ENCODE results near the gene THAP3. TPM values are rescaled to one million over a fixed set of nuclear protein-coding genes. Genes with fewer than 3 reads are reported as not detected.
"Not testable (repeated sequence)": the region's sequence is repeated elsewhere in the genome, so short reads cannot be mapped to it uniquely, and the experiment has no call there.

Gene THAP3
- total RNA-seq, 6 donors from 2014 or later: 7.7 to 26.2 (median 17.3) TPM

- ATAC-seq (ENCODE audit: low FRiP score in 2 of 2): no peak
- Histone ChIP-seq H3K27ac (no peak overlapping the region), H3K36me3 (peaks cover 33 to 79% (median 68%) of the 10 kb centered on the region in 4 donors), H3K4me1 (peaks cover 35 to 66% (median 41%) of the 10 kb centered on the region in 4 donors), H3K27me3 (no peaks in the 10 kb centered on the region), H3K4me3 (no peak overlapping the region), H3K9me3 (no peaks in the 10 kb centered on the region)
- no peak for TF ChIP-seq POLR2A (IDR thresholded peaks at IDR 0.05)
- no peak for TF ChIP-seq CTCF (IDR thresholded peaks at IDR 0.05)
- no peak for TF ChIP-seq EP300 (IDR thresholded peaks at IDR 0.05)
- no peak for TF ChIP-seq POLR2AphosphoS5 (IDR thresholded peaks at IDR 0.05)
- 71 to 72% methylated on average over 7 of the region's 7 CpGs for WGBS, 2 donors
- DNase-seq: no peak
Observed at GRCh38 chr1:6596351-6596750, 28.3 kb upstream of the THAP3 start.

GRCh38 chr1:6596886-6597776 lies 27.5 kb upstream of the THAP3 start:
- H3K36me3 ChIP-seq: peaks cover 33 to 71% (median 63%) of the 10 kb centered on the region in 4 donors
- H3K4me1 ChIP-seq: peaks cover 35 to 60% (median 41%) of the 10 kb centered on the region in 4 donors
- TF ChIP-seq POLR2A (IDR thresholded peaks at IDR 0.05) (no peak), POLR2AphosphoS5 (IDR thresholded peaks at IDR 0.05) (no peak), EP300 (IDR thresholded peaks at IDR 0.05) (no peak), CTCF (IDR thresholded peaks at IDR 0.05) (no peak)
- H3K9me3 ChIP-seq: no peaks in the 10 kb centered on the region
- 88 to 94% methylated on average over 8 to 14 of the region's 15 CpGs for WGBS, 2 donors
- H3K4me3 ChIP-seq: no peak overlapping the region
- no peaks in the 10 kb centered on the region for H3K27me3 ChIP-seq
- ATAC-seq (ENCODE audit: low FRiP score in 2 of 2) (no peak), DNase-seq (peak in 1 of 2 donors; percentile 36)
- H3K27ac ChIP-seq: peak overlapping the region in 1 of 4 donors; percentile 96

GRCh38 chr1:6597777-6598131 lies 26.9 kb upstream of the THAP3 start:
- H3K27me3 ChIP-seq: no peaks in the 10 kb centered on the region
- no peak for DNase-seq
- no peak overlapping the region for H3K4me3 ChIP-seq
- peaks cover 35 to 60% (median 41%) of the 10 kb centered on the region in 4 donors for H3K4me1 ChIP-seq
- TF ChIP-seq EP300 (IDR thresholded peaks at IDR 0.05) (no peak), POLR2AphosphoS5 (IDR thresholded peaks at IDR 0.05) (no peak), CTCF (IDR thresholded peaks at IDR 0.05) (no peak), POLR2A (IDR thresholded peaks at IDR 0.05) (no peak)
- H3K36me3 ChIP-seq: peaks cover 33 to 65% (median 57%) of the 10 kb centered on the region in 4 donors
- no peak for ATAC-seq (ENCODE audit: low FRiP score in 2 of 2)
- H3K9me3 ChIP-seq: no peaks in the 10 kb centered on the region
- WGBS, 2 donors: 95 to 100% methylated on average over 1 to 6 of the region's 6 CpGs
- H3K27ac ChIP-seq: peak overlapping the region in 1 of 4 donors; percentile 96

GRCh38 chr1:6599141-6599975 lies 25.3 kb upstream of the THAP3 start:
- Histone ChIP-seq H3K4me1 (peaks cover 43 to 71% (median 49%) of the 10 kb centered on the region in 4 donors), H3K27me3 (no peaks in the 10 kb centered on the region), H3K36me3 (peaks cover 21 to 49% (median 41%) of the 10 kb centered on the region in 4 donors), H3K27ac (peak overlapping the region; percentile 96 to 100 (median 98)), H3K9me3 (no peaks in the 10 kb centered on the region), H3K4me3 (peak overlapping the region in 3 of 4 donors; percentile 72 to 99 (median 79))
- peak; percentile 69 to 74 for DNase-seq
- no peak for TF ChIP-seq CTCF (IDR thresholded peaks at IDR 0.05)
- no peak for TF ChIP-seq EP300 (IDR thresholded peaks at IDR 0.05)
- peak in 1 of 2 donors; percentile 25 for TF ChIP-seq POLR2AphosphoS5 (IDR thresholded peaks at IDR 0.05)
- TF ChIP-seq POLR2A (IDR thresholded peaks at IDR 0.05): no peak
- 69 to 76% methylated on average over 12 to 20 of the region's 31 CpGs for WGBS, 2 donors
- no peak for ATAC-seq (ENCODE audit: low FRiP score in 2 of 2)

GRCh38 chr1:6599991-6600390 lies 24.7 kb upstream of the THAP3 start:
- WGBS, 2 donors: 53 to 54% methylated on average over 8 of the region's 8 CpGs
- H3K27me3 ChIP-seq; DNase-seq; H3K9me3 ChIP-seq; ATAC-seq (ENCODE audit: low FRiP score in 2 of 2): not testable (repeated sequence)
- H3K27ac ChIP-seq: peak overlapping the region; percentile 96 to 100 (median 98)
- H3K4me1 ChIP-seq: peaks cover 49 to 74% (median 55%) of the 10 kb centered on the region in 4 donors
- peak overlapping the region; percentile 72 to 99 (median 78) for H3K4me3 ChIP-seq
- peaks cover 17 to 43% (median 34%) of the 10 kb centered on the region in 4 donors for H3K36me3 ChIP-seq

Data from upper lobe of left lung (tissue), 6 donors.